Limb (tissue), 2 donors: Measurements from ENCODE around the gene SLC25A2.
"Not testable (repeated sequence)": the region's sequence is repeated elsewhere in the genome, so short reads cannot be mapped to it uniquely, and the experiment has no call there.

Source experiments
- DNase-seq, 2 donors: peaks; one replicate each; pipeline ENCODE4 v3.0.0-alpha.2; 2016; ENCODE audit errors: extremely low spot score in 2 of 2

The SLC25A2 gene

GRCh38 chr5:141316963-141317362, 13.1 kb upstream of the SLC25A2 start:
- DNase-seq: not testable (repeated sequence)

- DNase-seq: no peak
Measured at GRCh38 chr5:141313711-141314110, 9.9 kb upstream of the SLC25A2 start.

- no peak for DNase-seq
Measured at GRCh38 chr5:141306630-141307029, 2.8 kb upstream of the SLC25A2 start.

GRCh38 chr5:141298376-141298775, 5.5 kb downstream of the SLC25A2 start:
- no peak for DNase-seq

GRCh38 chr5:141272906-141273305, 30.9 kb downstream of the SLC25A2 start:
- DNase-seq: no peak

- DNase-seq: no peak
Measured at GRCh38 chr5:141269195-141269594, 34.7 kb downstream of the SLC25A2 start.

- no peak for DNase-seq
Measured at GRCh38 chr5:141261238-141261546, 42.7 kb downstream of the SLC25A2 start.

GRCh38 chr5:141260458-141261237, 43.2 kb downstream of the SLC25A2 start:
- no peak for DNase-seq

- no peak for DNase-seq
Measured at GRCh38 chr5:141258948-141259347, 44.9 kb downstream of the SLC25A2 start.

- DNase-seq: no peak
Measured at GRCh38 chr5:141258464-141258863, 45.4 kb downstream of the SLC25A2 start.
